HG03378 (cell line): ENCODE data around the gene CEACAM5.
"Not testable (repeated sequence)": the region's sequence is repeated elsewhere in the genome, so short reads cannot be mapped to it uniquely, and the experiment has no call there.

Experiments used
- ATAC-seq: cut with Tn5 transposase; IDR thresholded peaks from one replicate; pipeline ENCODE4 v1.9.1; 2021; ENCODE audit warnings: mild to moderate bottlenecking, moderate library complexity; ENCODE audit not compliant: unreplicated experiment

CEACAM5 gene

GRCh38 chr19:41735071-41735600 is 26.7 kb downstream of the CEACAM5 start:
- ATAC-seq = no peak

GRCh38 chr19:41739361-41739760 is 30.9 kb downstream of the CEACAM5 start:
- ATAC-seq = no peak

- ATAC-seq = no peak
Observed at GRCh38 chr19:41740415-41741243, 32.2 kb downstream of the CEACAM5 start.

- no peak for ATAC-seq
Observed at GRCh38 chr19:41741244-41741554, 32.8 kb downstream of the CEACAM5 start.

GRCh38 chr19:41744850-41745249 is 36.4 kb downstream of the CEACAM5 start:
- no peak for ATAC-seq

- no peak for ATAC-seq
Observed at GRCh38 chr19:41745756-41746155, 37.3 kb downstream of the CEACAM5 start.

- ATAC-seq = no peak
Observed at GRCh38 chr19:41746593-41747227, 38.3 kb downstream of the CEACAM5 start.

- ATAC-seq = no peak
Observed at GRCh38 chr19:41748012-41748411, 39.6 kb downstream of the CEACAM5 start.

- not testable (repeated sequence) for ATAC-seq
Observed at GRCh38 chr19:41750248-41751134, 42.1 kb downstream of the CEACAM5 start.

GRCh38 chr19:41753159-41753558 is 44.7 kb downstream of the CEACAM5 start:
- ATAC-seq = no peak

GRCh38 chr19:41753936-41754529 is 45.6 kb downstream of the CEACAM5 start:
- no peak for ATAC-seq

- ATAC-seq = no peak
Observed at GRCh38 chr19:41755328-41755913, 47.0 kb downstream of the CEACAM5 start, which contains the start of gene CEACAM6. Gene CEACAM6 (plus strand): TSS chr19:41755530. CDS start chr19:41755639, 109 bp downstream.

- ATAC-seq = no peak
Observed at GRCh38 chr19:41758846-41759245, 50.4 kb downstream of the CEACAM5 start.

- ATAC-seq = no peak
Observed at GRCh38 chr19:41767115-41767514, 58.7 kb downstream of the CEACAM5 start.

GRCh38 chr19:41768105-41768504 is 59.7 kb downstream of the CEACAM5 start:
- ATAC-seq = not testable (repeated sequence)

- ATAC-seq = no peak
Observed at GRCh38 chr19:41769608-41770007, 61.2 kb downstream of the CEACAM5 start.

- ATAC-seq = no peak
Observed at GRCh38 chr19:41771410-41771809, 63.0 kb downstream of the CEACAM5 start.

- ATAC-seq = no peak
Observed at GRCh38 chr19:41774515-41774980, 66.1 kb downstream of the CEACAM5 start.

GRCh38 chr19:41776700-41777099 is 68.3 kb downstream of the CEACAM5 start:
- ATAC-seq = no peak
